CD4-positive, alpha-beta T cell (primary cell): ENCODE results near the gene HK1. TPM values are rescaled to one million over a fixed set of nuclear protein-coding genes. Genes with fewer than 3 reads are reported as not detected.
A peak's percentile ranks its signal among the peaks of the same experiment; 100 is the strongest.

ENCODE experiments used
- ATAC-seq: fragments of 200-7000 bp; cut with Tn5 transposase; one replicate; pipeline ENCODE4 v1.10.0; 2022; ENCODE audit warnings: mild to moderate bottlenecking; ENCODE audit not compliant: poor library complexity
- CTCF ChIA-PET: fragments of 350-600 bp; sonication (Branson Sonifier 250); formaldehyde crosslinking; loops from one replicate; lab custom pipeline; 2021; ENCODE audit warnings: antibody characterized with exemption, inconsistent platforms; lab: Charles Lee
- POLR2A ChIA-PET: fragments of 350-600 bp; sonication (Branson Sonifier 250); formaldehyde crosslinking; loops from one replicate; lab custom pipeline; 2021; ENCODE audit warnings: antibody characterized with exemption, inconsistent platforms; lab: Charles Lee
- DNase-seq, 14 experiments: peaks; one replicate each; pipeline ENCODE4 v3.0.0-alpha.2; 2013 to 2020; ENCODE audit warnings: mixed read lengths in 2 of 14
- H3K27ac ChIP-seq, 2 donors: one replicate each; pipeline versions ENCODE4 v1.5.1 to v1.7.0; 2013; ENCODE audit warnings: low read length in 2 of 2, low read depth in 1 of 2, mild to moderate bottlenecking in 1 of 2
- H3K27me3 ChIP-seq, 2 experiments: 1 replicate in 1 of 2; 2 replicates in 1 of 2; pipeline versions ENCODE4 v1.6.1 to v1.7.0; 2013; ENCODE audit warnings: low read length in 2 of 2, control low read depth in 1 of 2, mild to moderate bottlenecking in 1 of 2, moderate library complexity in 1 of 2; ENCODE audit not compliant: insufficient read depth in 2 of 2, control insufficient read depth in 1 of 2
- H3K36me3 ChIP-seq: one replicate; pipeline ENCODE4 v1.6.1; 2013; ENCODE audit warnings: low read length, control low read depth; ENCODE audit not compliant: insufficient read depth
- H3K4me1 ChIP-seq: one replicate; pipeline ENCODE4 v1.6.1; 2013; ENCODE audit warnings: low read length, control low read depth; ENCODE audit not compliant: insufficient read depth
- H3K4me3 ChIP-seq: one replicate; pipeline ENCODE4 v1.5.1; 2013; ENCODE audit warnings: mild to moderate bottlenecking, low read length, moderate library complexity
- H3K9me3 ChIP-seq, 2 experiments: 1 replicate in 1 of 2; 2 replicates in 1 of 2; pipeline versions ENCODE4 v1.6.1 to v1.7.0; 2013; ENCODE audit warnings: low read length in 2 of 2, mild to moderate bottlenecking in 2 of 2, control low read depth in 1 of 2, moderate library complexity in 1 of 2; ENCODE audit not compliant: control insufficient read depth in 1 of 2, insufficient read depth in 1 of 2
- H3K27ac Mint-ChIP-seq: one replicate; pipeline ENCODE4 v1.8.0; 2020; ENCODE audit warnings: mixed read lengths
- H3K27me3 Mint-ChIP-seq: one replicate; pipeline ENCODE4 v1.8.0; 2021; ENCODE audit warnings: mixed read lengths
- H3K36me3 Mint-ChIP-seq: one replicate; pipeline ENCODE4 v1.8.0; 2021; ENCODE audit warnings: low read depth, mixed read lengths
- H3K4me1 Mint-ChIP-seq: one replicate; pipeline ENCODE4 v1.8.0; 2021; ENCODE audit warnings: low read depth, mixed read lengths
- H3K4me3 Mint-ChIP-seq: one replicate; pipeline ENCODE4 v1.8.0; 2020; ENCODE audit warnings: mild to moderate bottlenecking, mixed read lengths
- H3K9me3 Mint-ChIP-seq: one replicate; pipeline ENCODE4 v1.8.0; 2020; ENCODE audit warnings: mixed read lengths
- CTCF ChIP-seq: fragments of 200-600 bp; IDR thresholded peaks from one replicate; pipeline ENCODE4 v1.8.0; 2022; ENCODE audit warnings: antibody characterized with exemption, mild to moderate bottlenecking
- intact Hi-C, 2 experiments: fragments of 100-400 bp; cut with DNase I in 1 of 2; cut with micrococcal nuclease in 1 of 2; formaldehyde crosslinking; loops; one replicate each; pipeline versions ENCODE4 v1.15.1 to v1.9.0; 2023 to 2025; cut with DNase I, micrococcal nuclease
- total RNA-seq, 174 experiments: library from RNA in 2 of 174; stranded (reverse) in 2 of 174; gene quantifications; one replicate each; pipeline ENCODE4 v1.2.3 and lab custom pipeline; 2021 to 2026

The HK1 gene
- total RNA-seq, 2 experiments from 2014 or later, result 45.6 to 48.1 TPM

- H3K27me3 ChIP-seq, result no peaks in the 10 kb centered on the region
- H3K9me3 Mint-ChIP-seq, result no peaks in the 10 kb centered on the region
- ChIA-PET POLR2A (interaction anchor here (0.8 to 3.4 kb wide), 11 partner anchors 8 to 91 kb away, joined by 3 to 38 read pairs (median 9); no protein-coding TSS in a partner anchor), CTCF (interaction anchor here (1.1 to 1.4 kb wide), 3 partner anchors 9 to 73 kb away, joined by 3 to 7 read pairs (median 4); no protein-coding TSS in a partner anchor)
- intact Hi-C loops, result loop anchor here (1.0 to 5.0 kb wide), 7 partner anchors 25 to 1082 kb away; partner anchors contain the start of genes EIF4EBP2 (in 1 of the 2) and SUPV3L1 (in 1 of the 2)
- peaks cover 3% of the 10 kb centered on the region for H3K36me3 ChIP-seq
- peak overlapping the region; percentile 95 for H3K27ac Mint-ChIP-seq
- H3K4me3 Mint-ChIP-seq, result peak overlapping the region; percentile 98
- DNase-seq, result peak in 2 of 14 experiments; percentile 4 to 26
- ATAC-seq, result no peak
- H3K9me3 ChIP-seq, result no peaks in the 10 kb centered on the region
- H3K4me1 Mint-ChIP-seq, result peaks cover 56% of the 10 kb centered on the region
- H3K4me1 ChIP-seq, result peaks cover 56% of the 10 kb centered on the region
- peak overlapping the region; percentile 80 for H3K4me3 ChIP-seq
- H3K36me3 Mint-ChIP-seq, result peaks cover 22% of the 10 kb centered on the region
- peak overlapping the region; percentile 76 to 93 for H3K27ac ChIP-seq
- H3K27me3 Mint-ChIP-seq, result no peaks in the 10 kb centered on the region
- TF ChIP-seq CTCF, result no peak
Measured at GRCh38 chr10:69319841-69320316, 41.6 kb downstream of the HK1 start.

- peaks cover 22% of the 10 kb centered on the region for H3K36me3 Mint-ChIP-seq
- H3K4me3 Mint-ChIP-seq, result peak overlapping the region; percentile 98
- intact Hi-C loops, result loop anchor here in 1 of 2 experiments (2.0 kb wide), 1 partner anchor 40 kb away; no protein-coding TSS in a partner anchor
- H3K9me3 Mint-ChIP-seq, result no peaks in the 10 kb centered on the region
- no peaks in the 10 kb centered on the region for H3K27me3 Mint-ChIP-seq
- H3K27ac ChIP-seq, result peak overlapping the region; percentile 76 to 93
- peaks cover 58% of the 10 kb centered on the region for H3K4me1 Mint-ChIP-seq
- H3K4me3 ChIP-seq, result peak overlapping the region; percentile 80
- no peak for TF ChIP-seq CTCF
- DNase-seq (no peak), ATAC-seq (no peak)
- peaks cover 3% of the 10 kb centered on the region for H3K36me3 ChIP-seq
- no peaks in the 10 kb centered on the region for H3K27me3 ChIP-seq
- peaks cover 59% of the 10 kb centered on the region for H3K4me1 ChIP-seq
- POLR2A ChIA-PET, result no interaction called here
- CTCF ChIA-PET, result interaction anchor here (1.4 kb wide), 1 partner anchor 72 kb away, joined by 7 read pairs; no protein-coding TSS in a partner anchor
- peak overlapping the region; percentile 95 for H3K27ac Mint-ChIP-seq
- H3K9me3 ChIP-seq, result no peaks in the 10 kb centered on the region
Measured at GRCh38 chr10:69320521-69320920, 42.2 kb downstream of the HK1 start.

- H3K4me1 Mint-ChIP-seq, result peaks cover 64% of the 10 kb centered on the region
- H3K9me3 Mint-ChIP-seq, result no peaks in the 10 kb centered on the region
- peaks cover 22% of the 10 kb centered on the region for H3K36me3 Mint-ChIP-seq
- CTCF ChIA-PET, result no interaction called here
- peak overlapping the region; percentile 98 for H3K4me3 Mint-ChIP-seq
- peak overlapping the region; percentile 95 for H3K27ac Mint-ChIP-seq
- no peaks in the 10 kb centered on the region for H3K27me3 Mint-ChIP-seq
- no peak for DNase-seq
- no peak for ATAC-seq
- no peak overlapping the region for H3K4me3 ChIP-seq
- H3K36me3 ChIP-seq, result peaks cover 3% of the 10 kb centered on the region
- H3K4me1 ChIP-seq, result peaks cover 64% of the 10 kb centered on the region
- H3K27me3 ChIP-seq, result no peaks in the 10 kb centered on the region
- no peaks in the 10 kb centered on the region for H3K9me3 ChIP-seq
- peak overlapping the region; percentile 30 to 93 for H3K27ac ChIP-seq
- no peak for TF ChIP-seq CTCF
- POLR2A ChIA-PET, result no interaction called here
- intact Hi-C loops, result loop anchor here in 1 of 2 experiments (2.0 kb wide), 1 partner anchor 40 kb away; no protein-coding TSS in a partner anchor
Measured at GRCh38 chr10:69321039-69321715, 42.9 kb downstream of the HK1 start.
